HL-60 (cell line): ENCODE results near the gene CAPN9.

Experiments used
- GABPA ChIP-seq: IDR thresholded peaks from 2 replicates; pipeline ENCODE4 v1.6.1; 2012; ENCODE audit warnings: low read depth
- POLR2AphosphoS5 ChIP-seq: IDR thresholded peaks from 2 replicates; pipeline ENCODE4 v1.6.1; 2012; ENCODE audit warnings: low read depth
- TF ChIP-seq, protein P1 (sequence below): IDR thresholded peaks from one replicate; pipeline ENCODE4 v1.5.1; 2011; ENCODE audit warnings: low read length, control low read depth, inconsistent platforms; ENCODE audit not compliant: insufficient read depth
- TF ChIP-seq, protein P2 (sequence below): IDR thresholded peaks from 2 replicates; pipeline ENCODE4 v1.6.1; 2012; ENCODE audit warnings: low read depth; ENCODE audit not compliant: insufficient replicate concordance

- TF ChIP-seq, protein P1, sequence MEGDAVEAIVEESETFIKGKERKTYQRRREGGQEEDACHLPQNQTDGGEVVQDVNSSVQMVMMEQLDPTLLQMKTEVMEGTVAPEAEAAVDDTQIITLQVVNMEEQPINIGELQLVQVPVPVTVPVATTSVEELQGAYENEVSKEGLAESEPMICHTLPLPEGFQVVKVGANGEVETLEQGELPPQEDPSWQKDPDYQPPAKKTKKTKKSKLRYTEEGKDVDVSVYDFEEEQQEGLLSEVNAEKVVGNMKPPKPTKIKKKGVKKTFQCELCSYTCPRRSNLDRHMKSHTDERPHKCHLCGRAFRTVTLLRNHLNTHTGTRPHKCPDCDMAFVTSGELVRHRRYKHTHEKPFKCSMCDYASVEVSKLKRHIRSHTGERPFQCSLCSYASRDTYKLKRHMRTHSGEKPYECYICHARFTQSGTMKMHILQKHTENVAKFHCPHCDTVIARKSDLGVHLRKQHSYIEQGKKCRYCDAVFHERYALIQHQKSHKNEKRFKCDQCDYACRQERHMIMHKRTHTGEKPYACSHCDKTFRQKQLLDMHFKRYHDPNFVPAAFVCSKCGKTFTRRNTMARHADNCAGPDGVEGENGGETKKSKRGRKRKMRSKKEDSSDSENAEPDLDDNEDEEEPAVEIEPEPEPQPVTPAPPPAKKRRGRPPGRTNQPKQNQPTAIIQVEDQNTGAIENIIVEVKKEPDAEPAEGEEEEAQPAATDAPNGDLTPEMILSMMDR = no peak
- TF ChIP-seq POLR2AphosphoS5 (no peak), GABPA (no peak)
- TF ChIP-seq, protein P2, sequence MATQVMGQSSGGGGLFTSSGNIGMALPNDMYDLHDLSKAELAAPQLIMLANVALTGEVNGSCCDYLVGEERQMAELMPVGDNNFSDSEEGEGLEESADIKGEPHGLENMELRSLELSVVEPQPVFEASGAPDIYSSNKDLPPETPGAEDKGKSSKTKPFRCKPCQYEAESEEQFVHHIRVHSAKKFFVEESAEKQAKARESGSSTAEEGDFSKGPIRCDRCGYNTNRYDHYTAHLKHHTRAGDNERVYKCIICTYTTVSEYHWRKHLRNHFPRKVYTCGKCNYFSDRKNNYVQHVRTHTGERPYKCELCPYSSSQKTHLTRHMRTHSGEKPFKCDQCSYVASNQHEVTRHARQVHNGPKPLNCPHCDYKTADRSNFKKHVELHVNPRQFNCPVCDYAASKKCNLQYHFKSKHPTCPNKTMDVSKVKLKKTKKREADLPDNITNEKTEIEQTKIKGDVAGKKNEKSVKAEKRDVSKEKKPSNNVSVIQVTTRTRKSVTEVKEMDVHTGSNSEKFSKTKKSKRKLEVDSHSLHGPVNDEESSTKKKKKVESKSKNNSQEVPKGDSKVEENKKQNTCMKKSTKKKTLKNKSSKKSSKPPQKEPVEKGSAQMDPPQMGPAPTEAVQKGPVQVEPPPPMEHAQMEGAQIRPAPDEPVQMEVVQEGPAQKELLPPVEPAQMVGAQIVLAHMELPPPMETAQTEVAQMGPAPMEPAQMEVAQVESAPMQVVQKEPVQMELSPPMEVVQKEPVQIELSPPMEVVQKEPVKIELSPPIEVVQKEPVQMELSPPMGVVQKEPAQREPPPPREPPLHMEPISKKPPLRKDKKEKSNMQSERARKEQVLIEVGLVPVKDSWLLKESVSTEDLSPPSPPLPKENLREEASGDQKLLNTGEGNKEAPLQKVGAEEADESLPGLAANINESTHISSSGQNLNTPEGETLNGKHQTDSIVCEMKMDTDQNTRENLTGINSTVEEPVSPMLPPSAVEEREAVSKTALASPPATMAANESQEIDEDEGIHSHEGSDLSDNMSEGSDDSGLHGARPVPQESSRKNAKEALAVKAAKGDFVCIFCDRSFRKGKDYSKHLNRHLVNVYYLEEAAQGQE = no peak
Observed at GRCh38 chr1:230713138-230713537, 34.0 kb upstream of the CAPN9 start.
